Calu3 (cell line): ENCODE data around the gene NR1H3. TPM values are rescaled to one million over a fixed set of nuclear protein-coding genes. Genes with fewer than 3 reads are reported as not detected.

Source experiments
- BruUV-seq: library from RNA; stranded (reverse); fragments of 400-500 nt; replicated peaks from 2 replicates; lab custom pipeline; 2021; lab: Mats Ljungman, UMichigan
- CTCF ChIA-PET: fragments of 300-600 bp; sonication (Branson Sonifier 250); formaldehyde crosslinking; loops from one replicate; lab custom pipeline; 2022; ENCODE audit warnings: antibody characterized with exemption; lab: Charles Lee
- DNase-seq: peaks from one replicate; pipeline ENCODE4 v3.0.0; 2022
- H3K27ac Mint-ChIP-seq: one replicate; pipeline ENCODE4 v1.8.0; 2022; ENCODE audit warnings: mixed read lengths; ENCODE audit not compliant: unreplicated experiment
- H3K27me3 Mint-ChIP-seq: one replicate; pipeline ENCODE4 v1.8.0; 2022; ENCODE audit warnings: mixed read lengths; ENCODE audit not compliant: unreplicated experiment
- H3K36me3 Mint-ChIP-seq: one replicate; pipeline ENCODE4 v1.8.0; 2022; ENCODE audit warnings: mild to moderate bottlenecking, moderate library complexity, mixed read lengths; ENCODE audit not compliant: insufficient read depth, unreplicated experiment
- H3K4me1 Mint-ChIP-seq: one replicate; pipeline ENCODE4 v1.8.0; 2022; ENCODE audit warnings: mild to moderate bottlenecking, low read depth, mixed read lengths; ENCODE audit not compliant: unreplicated experiment
- H3K4me3 Mint-ChIP-seq: one replicate; pipeline ENCODE4 v1.8.0; 2022; ENCODE audit warnings: mild to moderate bottlenecking, low read depth, moderate library complexity, mixed read lengths; ENCODE audit not compliant: unreplicated experiment
- H3K9me3 Mint-ChIP-seq: one replicate; pipeline ENCODE4 v1.8.0; 2022; ENCODE audit warnings: low read depth, mixed read lengths; ENCODE audit not compliant: unreplicated experiment
- intact Hi-C: fragments of 100-400 bp; cut with micrococcal nuclease; formaldehyde crosslinking; loops from one replicate; pipeline ENCODE4 v1.10.0; 2022; ENCODE audit not compliant: unreplicated experiment
- total RNA-seq: library from RNA; stranded (reverse); gene quantifications from 2 replicates; pipeline ENCODE4 v1.2.3, GENCODE V29; 2022
- TF ChIP-seq, protein P1 (sequence below): fragments of 200-600 bp; IDR thresholded peaks from one replicate; pipeline ENCODE4 v1.8.0; 2022; ENCODE audit warnings: antibody characterized with exemption; ENCODE audit not compliant: unreplicated experiment

The NR1H3 gene
- total RNA-seq, 1 experiment from 2014 or later, result 14.2 TPM

- TF ChIP-seq, protein P1, sequence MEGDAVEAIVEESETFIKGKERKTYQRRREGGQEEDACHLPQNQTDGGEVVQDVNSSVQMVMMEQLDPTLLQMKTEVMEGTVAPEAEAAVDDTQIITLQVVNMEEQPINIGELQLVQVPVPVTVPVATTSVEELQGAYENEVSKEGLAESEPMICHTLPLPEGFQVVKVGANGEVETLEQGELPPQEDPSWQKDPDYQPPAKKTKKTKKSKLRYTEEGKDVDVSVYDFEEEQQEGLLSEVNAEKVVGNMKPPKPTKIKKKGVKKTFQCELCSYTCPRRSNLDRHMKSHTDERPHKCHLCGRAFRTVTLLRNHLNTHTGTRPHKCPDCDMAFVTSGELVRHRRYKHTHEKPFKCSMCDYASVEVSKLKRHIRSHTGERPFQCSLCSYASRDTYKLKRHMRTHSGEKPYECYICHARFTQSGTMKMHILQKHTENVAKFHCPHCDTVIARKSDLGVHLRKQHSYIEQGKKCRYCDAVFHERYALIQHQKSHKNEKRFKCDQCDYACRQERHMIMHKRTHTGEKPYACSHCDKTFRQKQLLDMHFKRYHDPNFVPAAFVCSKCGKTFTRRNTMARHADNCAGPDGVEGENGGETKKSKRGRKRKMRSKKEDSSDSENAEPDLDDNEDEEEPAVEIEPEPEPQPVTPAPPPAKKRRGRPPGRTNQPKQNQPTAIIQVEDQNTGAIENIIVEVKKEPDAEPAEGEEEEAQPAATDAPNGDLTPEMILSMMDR, result no peak
- intact Hi-C loops, result no loop called here
- Mint-ChIP-seq H3K27ac (no peak overlapping the region), H3K4me3 (no peak overlapping the region), H3K4me1 (peaks cover 16% of the 10 kb centered on the region), H3K36me3 (peaks cover 15% of the 10 kb centered on the region), H3K27me3 (no peaks in the 10 kb centered on the region), H3K9me3 (no peaks in the 10 kb centered on the region)
- no peak for DNase-seq
- CTCF ChIA-PET, result interaction anchor here (0.6 kb wide), 1 partner anchor 77 kb away, joined by 4 read pairs; no protein-coding TSS in a partner anchor
- BruUV-seq, result no TSS peak
Observed at GRCh38 chr11:47264521-47264920, 6.7 kb downstream of the NR1H3 start.

DNA sequence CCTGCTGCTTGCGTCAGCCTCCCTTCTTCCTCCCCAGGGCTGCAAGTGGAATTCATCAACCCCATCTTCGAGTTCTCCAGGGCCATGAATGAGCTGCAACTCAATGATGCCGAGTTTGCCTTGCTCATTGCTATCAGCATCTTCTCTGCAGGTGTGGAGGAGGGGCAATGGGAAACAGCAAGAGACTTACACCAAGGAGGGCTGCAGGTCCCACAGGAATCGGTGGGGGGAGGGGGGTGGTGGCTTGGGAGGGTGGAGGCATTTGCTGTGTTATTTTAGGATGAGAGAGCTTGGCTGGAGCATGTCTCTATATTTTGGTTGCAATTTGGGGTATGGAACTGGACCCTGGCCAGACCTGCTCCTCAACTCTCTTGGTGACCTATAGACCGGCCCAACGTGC, 10.1 kb downstream of the NR1H3 start:
- TF ChIP-seq, protein P1, result no peak
- Mint-ChIP-seq H3K4me3 (no peak overlapping the region), H3K36me3 (peaks cover 26% of the 10 kb centered on the region), H3K27ac (no peak overlapping the region), H3K27me3 (no peaks in the 10 kb centered on the region), H3K9me3 (no peaks in the 10 kb centered on the region), H3K4me1 (peaks cover 33% of the 10 kb centered on the region)
- CTCF ChIA-PET, result interaction anchor here (1.4 kb wide), 1 partner anchor 9 kb away, joined by 4 read pairs; no protein-coding TSS in a partner anchor
- no peak for DNase-seq
- intact Hi-C loops, result no loop called here
- no TSS peak for BruUV-seq

DNA sequence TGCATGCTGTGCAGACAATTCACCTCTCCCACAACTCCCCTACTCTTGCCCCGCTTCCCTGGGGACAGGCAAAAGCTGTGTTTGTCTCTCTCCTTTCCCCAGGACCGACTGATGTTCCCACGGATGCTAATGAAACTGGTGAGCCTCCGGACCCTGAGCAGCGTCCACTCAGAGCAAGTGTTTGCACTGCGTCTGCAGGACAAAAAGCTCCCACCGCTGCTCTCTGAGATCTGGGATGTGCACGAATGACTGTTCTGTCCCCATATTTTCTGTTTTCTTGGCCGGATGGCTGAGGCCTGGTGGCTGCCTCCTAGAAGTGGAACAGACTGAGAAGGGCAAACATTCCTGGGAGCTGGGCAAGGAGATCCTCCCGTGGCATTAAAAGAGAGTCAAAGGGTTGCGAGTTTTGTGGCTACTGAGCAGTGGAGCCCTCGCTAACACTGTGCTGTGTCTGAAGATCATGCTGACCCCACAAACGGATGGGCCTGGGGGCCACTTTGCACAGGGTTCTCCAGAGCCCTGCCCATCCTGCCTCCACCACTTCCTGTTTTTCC, 10.7 kb downstream of the NR1H3 start:
- H3K36me3 Mint-ChIP-seq, result peaks cover 26% of the 10 kb centered on the region
- H3K9me3 Mint-ChIP-seq, result no peaks in the 10 kb centered on the region
- no TSS peak for BruUV-seq
- TF ChIP-seq, protein P1, result no peak
- CTCF ChIA-PET, result interaction anchor here (1.4 kb wide), 1 partner anchor 9 kb away, joined by 4 read pairs; no protein-coding TSS in a partner anchor
- no peak for DNase-seq
- peaks cover 33% of the 10 kb centered on the region for H3K4me1 Mint-ChIP-seq
- H3K4me3 Mint-ChIP-seq, result peak overlapping the region; percentile 59
- peak overlapping the region; percentile 95 for H3K27ac Mint-ChIP-seq
- no peaks in the 10 kb centered on the region for H3K27me3 Mint-ChIP-seq
- intact Hi-C loops, result no loop called here

GRCh38 chr11:47269002-47269828, 11.4 kb downstream of the NR1H3 start:
- intact Hi-C loops, result no loop called here
- CTCF ChIA-PET, result interaction anchor here (1.4 kb wide), 1 partner anchor 10 kb away, joined by 4 read pairs; no protein-coding TSS in a partner anchor
- BruUV-seq, result no TSS peak

More at GRCh38 chr11:47269002-47269828, 11.4 kb downstream of the NR1H3 start:
- peak overlapping the region; percentile 59 for H3K4me3 Mint-ChIP-seq
- peak; percentile 89 for DNase-seq
- H3K27me3 Mint-ChIP-seq, result no peaks in the 10 kb centered on the region
- H3K9me3 Mint-ChIP-seq, result no peaks in the 10 kb centered on the region
- peaks cover 26% of the 10 kb centered on the region for H3K36me3 Mint-ChIP-seq
- TF ChIP-seq, protein P1, result no peak
- peak overlapping the region; percentile 95 for H3K27ac Mint-ChIP-seq
- peaks cover 33% of the 10 kb centered on the region for H3K4me1 Mint-ChIP-seq
